Measurements from ENCODE around the gene STX11. TPM values are rescaled to one million over a fixed set of nuclear protein-coding genes. Genes with fewer than 3 reads are reported as not detected.
"Not testable (repeated sequence)": the region's sequence is repeated elsewhere in the genome, so short reads cannot be mapped to it uniquely, and the experiment has no call there.

Gene STX11
- total RNA-seq, 3 donors from 2014 or later, result 0.84 to 2.7 (median 2.5) TPM

GRCh38 chr6:144181639-144182038 is 31.3 kb downstream of the STX11 start:
- ATAC-seq (no peak), DNase-seq (no peak)
- intact Hi-C loops (cut with DNase I, micrococcal nuclease), result no loop called here
- Histone ChIP-seq H3K9me3 (no peaks in the 10 kb centered on the region), H3K36me3 (ENCODE audit: low read depth) (no peaks in the 10 kb centered on the region), H3K4me3 (no peak overlapping the region), H3K4me1 (ENCODE audit: low read depth) (peaks cover 3% of the 10 kb centered on the region)
- no peak for TF ChIP-seq CTCF (IDR thresholded peaks at IDR 0.05)

GRCh38 chr6:144184186-144184585 is 33.9 kb downstream of the STX11 start:
- H3K4me1 ChIP-seq (ENCODE audit: low read depth); ATAC-seq; DNase-seq; H3K9me3 ChIP-seq; intact Hi-C loops (cut with DNase I, micrococcal nuclease); H3K4me3 ChIP-seq; H3K36me3 ChIP-seq (ENCODE audit: low read depth): not testable (repeated sequence)

- H3K36me3 ChIP-seq (ENCODE audit: low read depth), result no peaks in the 10 kb centered on the region
- H3K9me3 ChIP-seq, result no peaks in the 10 kb centered on the region
- intact Hi-C loops (cut with DNase I, micrococcal nuclease), result no loop called here
- H3K4me3 ChIP-seq, result no peak overlapping the region
- TF ChIP-seq CTCF (IDR thresholded peaks at IDR 0.05), result no peak
- no peaks in the 10 kb centered on the region for H3K4me1 ChIP-seq (ENCODE audit: low read depth)
- DNase-seq (no peak), ATAC-seq (no peak)
These were observed 35.0 kb downstream of the STX11 start for GRCh38 chr6:144185133-144185836.

GRCh38 chr6:144186817-144187625 is 36.7 kb downstream of the STX11 start:
- DNase-seq (no peak), ATAC-seq (no peak)
- no peaks in the 10 kb centered on the region for H3K36me3 ChIP-seq (ENCODE audit: low read depth)
- H3K4me3 ChIP-seq, result no peak overlapping the region
- H3K9me3 ChIP-seq, result no peaks in the 10 kb centered on the region
- no peaks in the 10 kb centered on the region for H3K4me1 ChIP-seq (ENCODE audit: low read depth)
- no peak for TF ChIP-seq CTCF (IDR thresholded peaks at IDR 0.05)
- intact Hi-C loops (cut with DNase I, micrococcal nuclease), result no loop called here

- no peak for DNase-seq
- ATAC-seq, result no peak
- Histone ChIP-seq H3K9me3 (no peaks in the 10 kb centered on the region), H3K4me3 (no peak overlapping the region), H3K4me1 (ENCODE audit: low read depth) (no peaks in the 10 kb centered on the region), H3K36me3 (ENCODE audit: low read depth) (no peaks in the 10 kb centered on the region)
- intact Hi-C loops (cut with DNase I, micrococcal nuclease), result no loop called here
- no peak for TF ChIP-seq CTCF (IDR thresholded peaks at IDR 0.05)
These were observed 39.0 kb downstream of the STX11 start for GRCh38 chr6:144189351-144189750.

GRCh38 chr6:144190080-144190479 is 39.8 kb downstream of the STX11 start:
- no peak for ATAC-seq
- no peak overlapping the region for H3K4me3 ChIP-seq

More at GRCh38 chr6:144190080-144190479, 39.8 kb downstream of the STX11 start:
- no peak for TF ChIP-seq CTCF (IDR thresholded peaks at IDR 0.05)
- Histone ChIP-seq H3K9me3 (no peaks in the 10 kb centered on the region), H3K36me3 (ENCODE audit: low read depth) (no peaks in the 10 kb centered on the region), H3K4me1 (ENCODE audit: low read depth) (no peaks in the 10 kb centered on the region)
- intact Hi-C loops (cut with DNase I, micrococcal nuclease), result no loop called here
- no peak for DNase-seq

Data from mucosa of descending colon (tissue), 3 donors.